Neural cell (in vitro differentiated cells): Measurements from ENCODE around the gene CLDN6. TPM values are rescaled to one million over a fixed set of nuclear protein-coding genes. Genes with fewer than 3 reads are reported as not detected.

Source experiments
- polyA plus RNA-seq: library from polyadenylated mRNA; depleted of rRNA; stranded (reverse); fragments of >200 nt; gene quantifications from 2 replicates; pipeline ENCODE4 v1.2.3, GENCODE V29; 2014
- small RNA-seq, 3 experiments: library from RNA; depleted of rRNA; stranded (forward); fragments of <200 nt; gene quantifications; one replicate each; pipeline ENCODE3, GENCODE V24; 2012

CLDN6 gene
- polyA plus RNA-seq, 1 donor from 2014 or later, result not detected

Small RNA genes lying within 50 kb of the gene (small RNA-seq; reads per million reads assigned to genes)
- 0 reads per million in 3 experiments for gene LINC00514

Other genes with a start within 250 kb of the CLDN6 start
- gene ELOB, start 240.9 kb downstream of the CLDN6 start, polyA plus RNA-seq, result 513 and 520 TPM in 2 replicates
- not detected in 2 replicates for gene PRSS33, start 230.6 kb downstream of the CLDN6 start, polyA plus RNA-seq
- gene PRSS41, start 219.7 kb downstream of the CLDN6 start, polyA plus RNA-seq, result not detected in 2 replicates
- not detected in 2 replicates for gene PRSS21, start 200.9 kb downstream of the CLDN6 start, polyA plus RNA-seq
- gene ZG16B, start 187.9 kb downstream of the CLDN6 start, polyA plus RNA-seq, result not detected in 2 replicates
- not detected in 2 replicates for gene PRSS22, start 160.0 kb downstream of the CLDN6 start, polyA plus RNA-seq
- 193 and 211 TPM in 2 replicates for gene FLYWCH2, start 135.0 kb downstream of the CLDN6 start, polyA plus RNA-seq
- 33.0 and 41.4 TPM in 2 replicates for gene FLYWCH1, start 106.3 kb downstream of the CLDN6 start, polyA plus RNA-seq
- 0.71 TPM in 1 of 2 replicates, not detected in the other for gene KREMEN2, start 53.9 kb downstream of the CLDN6 start, polyA plus RNA-seq
- 47.8 and 55.8 TPM in 2 replicates for gene PAQR4, start 48.8 kb downstream of the CLDN6 start, polyA plus RNA-seq
- gene PKMYT1, start 37.7 kb downstream of the CLDN6 start, polyA plus RNA-seq, result 2.9 and 5.9 TPM in 2 replicates
- not detected in 2 replicates for gene CLDN9, start 5.3 kb downstream of the CLDN6 start, polyA plus RNA-seq
- 2.0 and 2.3 TPM in 2 replicates for gene TNFRSF12A, start 2.2 kb upstream of the CLDN6 start, polyA plus RNA-seq
- gene HCFC1R1, start 5.8 kb upstream of the CLDN6 start, polyA plus RNA-seq, result 19.0 and 23.7 TPM in 2 replicates
- 11.4 and 23.0 TPM in 2 replicates for gene THOC6, start 5.9 kb upstream of the CLDN6 start, polyA plus RNA-seq
- 0.37 TPM in 1 of 2 replicates, not detected in the other for gene BICDL2, start 18.8 kb upstream of the CLDN6 start, polyA plus RNA-seq
- gene MMP25, start 28.4 kb upstream of the CLDN6 start, polyA plus RNA-seq, result not detected in 2 replicates
- not detected in 2 replicates for gene IL32, start 47.5 kb upstream of the CLDN6 start, polyA plus RNA-seq
- gene ZSCAN10, start 81.1 kb upstream of the CLDN6 start, polyA plus RNA-seq, result 0.10 TPM in 1 of 2 replicates, not detected in the other
- gene ZNF205, start 94.4 kb upstream of the CLDN6 start, polyA plus RNA-seq, result 30.0 and 39.4 TPM in 2 replicates
- gene ZNF213, start 116.8 kb upstream of the CLDN6 start, polyA plus RNA-seq, result 5.1 and 9.8 TPM in 2 replicates
- 2.5 and 2.7 TPM in 2 replicates for gene OR1F1, start 170.0 kb upstream of the CLDN6 start, polyA plus RNA-seq
- 20.8 and 23.0 TPM in 2 replicates for gene ZNF200, start 217.0 kb upstream of the CLDN6 start, polyA plus RNA-seq
- not detected in 2 replicates for gene MEFV, start 238.4 kb upstream of the CLDN6 start, polyA plus RNA-seq